Upper lobe of left lung (tissue), 4 donors: ENCODE measurements around the gene NEO1.

Source experiments
- CTCF ChIP-seq, 6 experiments: fragments of 450-650 bp in 4 of 6; fragments of 200-600 bp in 2 of 6; sonication (generic) in 2 of 6; IDR thresholded peaks; one replicate each; pipeline ENCODE4 v1.5.1; 2016 to 2019; ENCODE audit warnings: antibody characterized with exemption in 6 of 6
- EP300 ChIP-seq, 4 donors: sonication (generic); formaldehyde crosslinking; IDR thresholded peaks; one replicate each; pipeline ENCODE4 v1.5.1; 2017; ENCODE audit warnings: antibody characterized with exemption in 4 of 4, control low read depth in 2 of 4
- POLR2A ChIP-seq, 4 donors: fragments of 450-650 bp; IDR thresholded peaks; one replicate each; pipeline ENCODE4 v1.5.1; 2016 to 2017; ENCODE audit warnings: antibody characterized with exemption in 4 of 4, mild to moderate bottlenecking in 2 of 4
- POLR2AphosphoS5 ChIP-seq, 2 donors: sonication (generic); formaldehyde crosslinking; IDR thresholded peaks; one replicate each; pipeline ENCODE4 v1.5.1; 2017; ENCODE audit warnings: antibody characterized with exemption in 2 of 2

DNA sequence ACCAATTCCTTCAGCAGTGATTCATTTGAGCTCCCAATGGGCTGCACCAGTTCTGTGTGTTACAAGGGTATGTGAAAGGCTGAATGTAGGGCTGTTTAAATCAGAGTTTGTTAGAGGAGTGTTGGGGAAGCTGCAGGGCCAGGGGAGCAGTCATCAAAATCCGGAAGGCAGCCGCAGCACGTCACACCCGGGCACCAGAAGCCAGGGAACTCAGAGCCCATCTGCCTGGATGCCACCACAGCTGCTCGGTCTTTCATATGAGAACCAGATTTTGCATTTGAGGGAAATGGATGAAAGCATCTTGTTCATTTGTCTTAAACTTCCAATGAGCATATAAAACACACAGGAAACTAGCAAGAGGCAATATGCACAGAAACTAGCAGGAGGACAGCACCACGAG lies 24.2 kb upstream of the NEO1 start:
- TF ChIP-seq CTCF (IDR thresholded peaks at IDR 0.05), result no peak
- TF ChIP-seq POLR2AphosphoS5 (IDR thresholded peaks at IDR 0.05), result no peak
- TF ChIP-seq POLR2A (IDR thresholded peaks at IDR 0.05), result no peak
- no peak for TF ChIP-seq EP300 (IDR thresholded peaks at IDR 0.05)
